Calu3 (cell line): ENCODE measurements around the gene WRNIP1. TPM values are rescaled to one million over a fixed set of nuclear protein-coding genes. Genes with fewer than 3 reads are reported as not detected.

Experiments used
- Bru-seq: library from RNA; stranded (reverse); fragments of 400-500 nt; gene quantifications from one replicate; lab custom pipeline; 2021; lab: Mats Ljungman, UMichigan
- BruChase-seq, 2 experiments: library from RNA; stranded (reverse); fragments of 400-500 nt; gene quantifications; one replicate each; lab custom pipeline; 2021; lab: Mats Ljungman, UMichigan
- BruUV-seq: library from RNA; stranded (reverse); fragments of 400-500 nt; replicated peaks from 2 replicates; lab custom pipeline; 2021; lab: Mats Ljungman, UMichigan
- CTCF ChIA-PET: fragments of 300-600 bp; sonication (Branson Sonifier 250); formaldehyde crosslinking; loops from one replicate; lab custom pipeline; 2022; ENCODE audit warnings: antibody characterized with exemption; lab: Charles Lee
- DNase-seq: peaks from one replicate; pipeline ENCODE4 v3.0.0; 2022
- H3K27ac Mint-ChIP-seq: one replicate; pipeline ENCODE4 v1.8.0; 2022; ENCODE audit warnings: mixed read lengths; ENCODE audit not compliant: unreplicated experiment
- H3K27me3 Mint-ChIP-seq: one replicate; pipeline ENCODE4 v1.8.0; 2022; ENCODE audit warnings: mixed read lengths; ENCODE audit not compliant: unreplicated experiment
- H3K36me3 Mint-ChIP-seq: one replicate; pipeline ENCODE4 v1.8.0; 2022; ENCODE audit warnings: mild to moderate bottlenecking, moderate library complexity, mixed read lengths; ENCODE audit not compliant: insufficient read depth, unreplicated experiment
- H3K4me1 Mint-ChIP-seq: one replicate; pipeline ENCODE4 v1.8.0; 2022; ENCODE audit warnings: mild to moderate bottlenecking, low read depth, mixed read lengths; ENCODE audit not compliant: unreplicated experiment
- H3K4me3 Mint-ChIP-seq: one replicate; pipeline ENCODE4 v1.8.0; 2022; ENCODE audit warnings: mild to moderate bottlenecking, low read depth, moderate library complexity, mixed read lengths; ENCODE audit not compliant: unreplicated experiment
- H3K9me3 Mint-ChIP-seq: one replicate; pipeline ENCODE4 v1.8.0; 2022; ENCODE audit warnings: low read depth, mixed read lengths; ENCODE audit not compliant: unreplicated experiment
- CTCF ChIP-seq: fragments of 200-600 bp; IDR thresholded peaks from one replicate; pipeline ENCODE4 v1.8.0; 2022; ENCODE audit warnings: antibody characterized with exemption; ENCODE audit not compliant: unreplicated experiment
- intact Hi-C: fragments of 100-400 bp; cut with micrococcal nuclease; formaldehyde crosslinking; loops from one replicate; pipeline ENCODE4 v1.10.0; 2022; ENCODE audit not compliant: unreplicated experiment
- long read RNA-seq: library from polyadenylated mRNA; stranded (forward); transcript quantifications from one replicate; pipeline ENCODE4 v2.0.0, GENCODE V29; 2022
- total RNA-seq: library from RNA; stranded (reverse); gene quantifications from 2 replicates; pipeline ENCODE4 v1.2.3, GENCODE V29; 2022

The WRNIP1 gene
- 36.9 and 41.4 TPM in 2 replicates for total RNA-seq
- Bru-seq, nascent RNA = percentile 87 among the genes with signal in this experiment
- percentile 71 among the genes with signal in this experiment for BruChase-seq, experiment 1, labeled RNA remaining after a 6-hour chase
- BruChase-seq, experiment 2, labeled RNA remaining after a 2-hour chase = percentile 77 among the genes with signal in this experiment
- long read RNA-seq, transcript WRNIP1-204 (7 exons, 2,670 nt) = major isoform, 56 of 68 reads
- long read RNA-seq, partial matches to known transcripts = 5 of 68 reads
- long read RNA-seq, other reads (novel, unspliced or antisense) = 4 of 68 reads

DNA sequence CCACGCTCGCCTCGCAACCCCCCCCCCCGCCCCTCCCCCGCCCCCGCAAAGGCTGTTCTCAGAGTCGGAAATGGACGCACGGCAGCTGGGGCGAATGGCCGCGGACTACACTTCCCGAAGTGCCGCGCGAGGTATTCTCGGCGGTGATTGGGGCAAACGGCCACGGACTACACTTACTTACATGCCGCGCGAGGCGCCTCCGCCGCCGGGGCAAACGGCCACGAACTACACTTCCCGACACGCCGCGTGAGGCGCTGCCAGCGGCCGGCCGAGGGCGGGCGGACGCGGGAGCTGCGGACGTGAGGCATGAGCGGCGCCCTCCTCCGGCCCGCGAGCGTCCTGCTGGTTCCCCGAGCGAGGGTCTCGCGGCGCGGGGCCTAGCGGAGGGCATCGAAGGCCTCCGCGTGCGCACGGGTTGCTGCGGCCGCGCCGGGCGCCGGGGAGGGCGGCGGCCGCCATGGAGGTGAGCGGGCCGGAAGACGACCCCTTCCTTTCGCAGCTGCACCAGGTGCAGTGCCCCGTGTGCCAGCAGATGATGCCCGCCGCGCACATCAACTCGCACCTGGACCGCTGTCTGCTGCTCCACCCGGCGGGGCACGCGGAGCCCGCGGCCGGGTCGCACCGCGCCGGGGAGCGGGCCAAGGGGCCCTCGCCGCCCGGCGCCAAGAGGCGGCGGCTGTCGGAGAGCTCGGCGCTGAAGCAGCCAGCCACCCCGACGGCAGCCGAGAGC, at the start of gene WRNIP1:
Gene WRNIP1, plus strand, starts transcription at position 228 of the 730 bp plus-strand sequence. Its CDS starts 230 bp downstream, at position 458.
- peak; percentile 94 for DNase-seq
- CTCF ChIA-PET = interaction anchor here (0.6 kb wide), 2 partner anchors 75 to 1337 kb away, joined by 3 read pairs; no protein-coding TSS in a partner anchor
- H3K36me3 Mint-ChIP-seq = peaks cover 54% of the 10 kb centered on the region
- peaks cover 9% of the 10 kb centered on the region for H3K4me1 Mint-ChIP-seq
- H3K4me3 Mint-ChIP-seq = peak within 1 kb of the TSS; percentile 74
- no peaks in the 10 kb centered on the region for H3K9me3 Mint-ChIP-seq
- BruUV-seq = no TSS peak
- peak; percentile 63 for TF ChIP-seq CTCF
- H3K27ac Mint-ChIP-seq = peak within 1 kb of the TSS; percentile 74
- intact Hi-C loops = no loop called here
- H3K27me3 Mint-ChIP-seq = no peaks in the 10 kb centered on the region

GRCh38 chr6:2715737-2716136, 49.5 kb upstream of the WRNIP1 start:
- no peak overlapping the region for H3K4me3 Mint-ChIP-seq
- H3K27me3 Mint-ChIP-seq = no peaks in the 10 kb centered on the region
- H3K4me1 Mint-ChIP-seq = peaks cover 27% of the 10 kb centered on the region
- peaks cover 5% of the 10 kb centered on the region for H3K36me3 Mint-ChIP-seq
- CTCF ChIA-PET = no interaction called here
- no peak for TF ChIP-seq CTCF
- no TSS peak for BruUV-seq
- no peak for DNase-seq
- no peaks in the 10 kb centered on the region for H3K9me3 Mint-ChIP-seq
- no peak overlapping the region for H3K27ac Mint-ChIP-seq
- intact Hi-C loops = no loop called here

- Mint-ChIP-seq H3K4me3 (no peak overlapping the region), H3K4me1 (peaks cover 27% of the 10 kb centered on the region), H3K9me3 (no peaks in the 10 kb centered on the region), H3K36me3 (peaks cover 5% of the 10 kb centered on the region), H3K27me3 (no peaks in the 10 kb centered on the region), H3K27ac (peak overlapping the region; percentile 82)
- peak; percentile 52 for DNase-seq
- intact Hi-C loops = no loop called here
- TF ChIP-seq CTCF = no peak
- BruUV-seq = no TSS peak
- CTCF ChIA-PET = interaction anchor here (0.5 to 1.6 kb wide), 2 partner anchors 21 to 824 kb away, joined by 3 to 4 read pairs; no protein-coding TSS in a partner anchor
These were observed 48.1 kb upstream of the WRNIP1 start for GRCh38 chr6:2716936-2717700.
